ENCODE data around the gene UBR3. TPM values are rescaled to one million over a fixed set of nuclear protein-coding genes. Genes with fewer than 3 reads are reported as not detected.
A peak's percentile ranks its signal among the peaks of the same experiment; 100 is the strongest.
"Not testable (repeated sequence)": the region's sequence is repeated elsewhere in the genome, so short reads cannot be mapped to it uniquely, and the experiment has no call there.

Gene UBR3
- total RNA-seq, 2 donors from 2014 or later: 20.4 to 24.8 TPM

- no peaks in the 10 kb centered on the region for H3K4me1 Mint-ChIP-seq
Measured at GRCh38 chr2:170121689-170122088, 294.4 kb downstream of the UBR3 start.

GRCh38 chr2:170122883-170123547, 295.8 kb downstream of the UBR3 start:
- Histone ChIP-seq H3K9ac (ENCODE audit: extremely low read depth, low read length, poor library complexity, severe bottlenecking) (no peak overlapping the region), H3K27me3 (ENCODE audit: control insufficient read depth, insufficient read depth, low read length, poor library complexity, severe bottlenecking) (no peaks in the 10 kb centered on the region), H3K4me3 (ENCODE audit: low read length) (no peak overlapping the region), H3K27ac (ENCODE audit: low read depth, low read length) (no peak overlapping the region), H3K36me3 (ENCODE audit: control insufficient read depth, insufficient read depth, low read length) (no peaks in the 10 kb centered on the region), H3K9me3 (ENCODE audit: control insufficient read depth, low read length) (peaks cover 64% of the 10 kb centered on the region), H3K4me1 (ENCODE audit: control insufficient read depth, insufficient read depth, low read length) (no peaks in the 10 kb centered on the region)
- H3K36me3 Mint-ChIP-seq (ENCODE audit: low read depth): peaks cover 12% of the 10 kb centered on the region
- DNase-seq: no peak
- peaks cover 46% of the 10 kb centered on the region for H3K27me3 Mint-ChIP-seq (ENCODE audit: insufficient read depth)
- H3K9me3 Mint-ChIP-seq: peaks cover 49% of the 10 kb centered on the region
- no peak overlapping the region for H3K4me3 Mint-ChIP-seq
- no peak overlapping the region for H3K27ac Mint-ChIP-seq
- H3K4me1 Mint-ChIP-seq: no peaks in the 10 kb centered on the region
- TF ChIP-seq CTCF (conservative IDR thresholded peaks at IDR 0.05): no peak

More at GRCh38 chr2:170121689-170122088, 294.4 kb downstream of the UBR3 start:
- H3K36me3 ChIP-seq (ENCODE audit: control insufficient read depth, insufficient read depth, low read length): no peaks in the 10 kb centered on the region
- peaks cover 78% of the 10 kb centered on the region for H3K9me3 ChIP-seq (ENCODE audit: control insufficient read depth, low read length)
- Mint-ChIP-seq H3K9me3 (peaks cover 47% of the 10 kb centered on the region), H3K36me3 (ENCODE audit: low read depth) (peaks cover 12% of the 10 kb centered on the region), H3K27ac (no peak overlapping the region), H3K4me3 (no peak overlapping the region), H3K27me3 (ENCODE audit: insufficient read depth) (peaks cover 53% of the 10 kb centered on the region)
- H3K27ac ChIP-seq (ENCODE audit: low read depth, low read length): no peak overlapping the region
- peak overlapping the region; percentile 38 for H3K4me3 ChIP-seq (ENCODE audit: low read length)
- H3K4me1 ChIP-seq (ENCODE audit: control insufficient read depth, insufficient read depth, low read length): no peaks in the 10 kb centered on the region
- WGBS, 2 experiments (ENCODE audit: insufficient coverage in 1 of 2, insufficient read length in 1 of 2): 89 to 100% methylated on average over 1 of the region's 1 CpG
- no peak overlapping the region for H3K9ac ChIP-seq (ENCODE audit: extremely low read depth, low read length, poor library complexity, severe bottlenecking)
- no peak for TF ChIP-seq CTCF (conservative IDR thresholded peaks at IDR 0.05)
- no peak for DNase-seq
- peaks cover 7% of the 10 kb centered on the region for H3K27me3 ChIP-seq (ENCODE audit: control insufficient read depth, insufficient read depth, low read length, poor library complexity, severe bottlenecking)

GRCh38 chr2:170123593-170123992, 296.3 kb downstream of the UBR3 start:
- 67 to 88% methylated on average over 1 to 2 of the region's 2 CpGs for WGBS, 2 experiments (ENCODE audit: insufficient coverage in 1 of 2, insufficient read length in 1 of 2)
- peak; percentile 53 for TF ChIP-seq CTCF (conservative IDR thresholded peaks at IDR 0.05)

GRCh38 chr2:170126138-170126728, 299.0 kb downstream of the UBR3 start:
- H3K9me3 Mint-ChIP-seq: peaks cover 34% of the 10 kb centered on the region
- H3K4me1 Mint-ChIP-seq; H3K4me1 ChIP-seq (ENCODE audit: control insufficient read depth, insufficient read depth, low read length); H3K4me3 ChIP-seq (ENCODE audit: low read length); H3K27me3 ChIP-seq (ENCODE audit: control insufficient read depth, insufficient read depth, low read length, poor library complexity, severe bottlenecking); H3K36me3 Mint-ChIP-seq (ENCODE audit: low read depth); H3K9ac ChIP-seq (ENCODE audit: extremely low read depth, low read length, poor library complexity, severe bottlenecking); H3K27ac ChIP-seq (ENCODE audit: low read depth, low read length); H3K4me3 Mint-ChIP-seq; DNase-seq; H3K36me3 ChIP-seq (ENCODE audit: control insufficient read depth, insufficient read depth, low read length); H3K27ac Mint-ChIP-seq: not testable (repeated sequence)
- peaks cover 33% of the 10 kb centered on the region for H3K9me3 ChIP-seq (ENCODE audit: control insufficient read depth, low read length)
- peaks cover 29% of the 10 kb centered on the region for H3K27me3 Mint-ChIP-seq (ENCODE audit: insufficient read depth)
- WGBS, 2 experiments (ENCODE audit: insufficient coverage in 1 of 2, insufficient read length in 1 of 2): 89 to 98% methylated on average over 7 to 8 of the region's 8 CpGs

More at GRCh38 chr2:170123593-170123992, 296.3 kb downstream of the UBR3 start:
- H3K4me3 ChIP-seq (ENCODE audit: low read length): no peak overlapping the region
- no peak overlapping the region for H3K4me3 Mint-ChIP-seq
- peaks cover 47% of the 10 kb centered on the region for H3K9me3 Mint-ChIP-seq
- DNase-seq: peak; percentile 64
- peaks cover 59% of the 10 kb centered on the region for H3K9me3 ChIP-seq (ENCODE audit: control insufficient read depth, low read length)
- no peaks in the 10 kb centered on the region for H3K36me3 ChIP-seq (ENCODE audit: control insufficient read depth, insufficient read depth, low read length)
- no peak overlapping the region for H3K9ac ChIP-seq (ENCODE audit: extremely low read depth, low read length, poor library complexity, severe bottlenecking)
- no peak overlapping the region for H3K27ac Mint-ChIP-seq
- no peaks in the 10 kb centered on the region for H3K27me3 ChIP-seq (ENCODE audit: control insufficient read depth, insufficient read depth, low read length, poor library complexity, severe bottlenecking)
- H3K4me1 Mint-ChIP-seq: no peaks in the 10 kb centered on the region
- H3K36me3 Mint-ChIP-seq (ENCODE audit: low read depth): peaks cover 12% of the 10 kb centered on the region
- H3K27ac ChIP-seq (ENCODE audit: low read depth, low read length): no peak overlapping the region
- H3K4me1 ChIP-seq (ENCODE audit: control insufficient read depth, insufficient read depth, low read length): no peaks in the 10 kb centered on the region
- H3K27me3 Mint-ChIP-seq (ENCODE audit: insufficient read depth): peaks cover 45% of the 10 kb centered on the region

Measured in endodermal cell (in vitro differentiated cells).